HG03442 (cell line): ENCODE measurements around the gene ZNF428.
A peak's percentile ranks its signal among the peaks of the same experiment; 100 is the strongest.
"Not testable (repeated sequence)": the region's sequence is repeated elsewhere in the genome, so short reads cannot be mapped to it uniquely, and the experiment has no call there.

Source experiments
- ATAC-seq: cut with Tn5 transposase; IDR thresholded peaks from one replicate; pipeline ENCODE4 v1.9.1; 2021; ENCODE audit warnings: mild to moderate bottlenecking, moderate library complexity; ENCODE audit not compliant: unreplicated experiment

The ZNF428 gene

DNA sequence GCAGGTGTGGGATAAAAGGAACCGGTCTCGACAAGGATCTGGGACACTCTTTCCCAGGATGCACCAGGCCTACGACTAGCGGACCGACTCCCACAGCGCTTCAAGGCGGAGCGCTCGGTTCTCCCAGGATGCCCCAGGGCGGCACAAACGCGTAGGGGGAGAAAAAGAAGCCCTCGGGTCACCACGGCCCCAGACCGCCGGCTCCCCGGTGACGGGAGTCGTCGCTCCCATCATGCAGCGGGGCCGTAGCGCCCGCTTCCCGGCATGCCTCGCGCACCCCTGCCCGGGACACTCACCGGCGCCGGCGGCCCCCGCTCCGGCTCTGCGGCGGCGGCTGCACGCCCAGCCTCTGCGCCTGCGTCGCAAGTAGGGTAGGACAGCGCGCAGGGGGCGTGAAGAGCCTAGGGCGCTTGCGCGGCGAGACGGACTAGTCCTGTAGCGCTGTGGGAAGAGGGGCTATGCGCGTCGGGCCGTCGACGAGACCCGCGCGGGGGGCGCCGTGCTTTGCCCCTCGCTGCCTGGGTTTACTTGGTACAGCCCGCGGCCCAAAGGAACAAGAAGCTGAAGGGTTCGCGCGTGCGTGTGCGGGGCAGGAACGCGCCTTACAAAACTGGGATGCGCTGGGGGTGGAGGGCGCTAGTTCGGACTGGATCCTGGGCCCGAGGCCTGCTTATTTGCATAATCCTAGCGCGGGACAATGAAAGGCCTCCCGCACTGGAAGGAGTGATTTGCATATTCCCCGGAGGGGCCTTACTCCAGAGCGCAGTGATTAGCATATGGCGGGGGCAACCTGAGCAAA lies at the start of gene ZNF428:
TSS of gene ZNF428 (minus strand) at position 368 of the 799 bp plus-strand sequence. CDS start 5,325 bp downstream, outside the sequence.
- peak; percentile 81 for ATAC-seq

DNA sequence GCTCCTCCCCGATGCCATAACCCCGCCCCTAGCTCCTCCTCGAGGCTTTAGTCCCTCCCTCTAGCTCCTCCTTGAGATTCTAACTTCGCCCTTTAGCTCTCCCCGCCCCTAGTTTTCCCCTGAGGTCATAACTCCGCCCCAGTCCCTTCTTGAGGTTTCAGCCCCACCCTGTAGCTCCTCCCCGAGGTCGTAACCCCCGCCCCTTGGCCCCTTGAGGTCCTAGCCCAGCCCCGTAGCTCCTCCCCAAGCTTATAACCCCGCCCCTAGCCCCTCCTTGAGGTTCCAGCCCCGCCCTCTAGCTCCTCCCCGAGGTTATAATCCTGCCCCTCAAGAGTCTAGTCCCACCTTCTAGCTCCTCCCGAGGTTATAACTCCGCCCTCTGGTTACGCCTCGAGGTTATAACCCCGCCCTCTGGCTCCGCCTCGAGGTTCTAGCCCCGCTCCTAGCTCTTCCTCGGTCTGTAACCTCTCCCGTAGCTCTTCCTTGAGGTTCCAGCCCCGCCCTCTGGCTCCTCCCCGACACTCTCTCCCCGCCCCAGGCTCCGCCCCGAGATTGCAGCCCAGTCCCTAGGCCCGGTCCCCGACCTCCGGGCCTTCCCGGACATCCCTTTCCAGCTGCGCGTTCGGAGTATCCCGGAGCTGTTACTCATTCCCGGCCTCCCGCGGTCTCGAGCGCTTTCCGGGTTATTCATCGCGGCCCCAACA lies 49.1 kb upstream of the ZNF428 start:
- ATAC-seq: peak; percentile 82

DNA sequence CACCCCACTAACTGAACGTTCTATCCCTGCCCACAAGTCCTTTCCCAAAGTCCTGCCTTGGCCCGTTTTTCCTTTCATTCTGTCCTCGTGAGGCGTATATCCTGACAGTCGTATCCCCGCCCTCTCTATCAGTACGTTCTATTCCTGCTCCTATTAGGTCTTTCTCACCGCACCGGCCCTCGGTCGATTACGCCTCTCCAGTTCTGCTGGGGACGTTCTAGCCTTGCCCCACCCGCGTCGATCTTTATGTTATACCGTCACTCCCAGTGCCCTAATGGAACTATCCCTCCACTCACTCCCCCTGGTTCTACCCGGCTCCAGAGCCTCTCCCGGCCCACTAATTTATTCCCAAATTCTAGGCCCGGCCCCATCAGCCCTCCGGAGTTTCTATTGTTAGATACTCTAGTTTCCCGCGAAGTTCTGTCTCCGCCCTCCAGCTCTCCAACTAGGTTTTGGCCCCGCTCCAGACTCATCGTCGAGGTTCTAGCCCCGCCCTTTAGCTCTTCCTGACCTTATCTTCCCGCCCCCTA lies 48.5 kb upstream of the ZNF428 start:
- ATAC-seq: no peak

DNA sequence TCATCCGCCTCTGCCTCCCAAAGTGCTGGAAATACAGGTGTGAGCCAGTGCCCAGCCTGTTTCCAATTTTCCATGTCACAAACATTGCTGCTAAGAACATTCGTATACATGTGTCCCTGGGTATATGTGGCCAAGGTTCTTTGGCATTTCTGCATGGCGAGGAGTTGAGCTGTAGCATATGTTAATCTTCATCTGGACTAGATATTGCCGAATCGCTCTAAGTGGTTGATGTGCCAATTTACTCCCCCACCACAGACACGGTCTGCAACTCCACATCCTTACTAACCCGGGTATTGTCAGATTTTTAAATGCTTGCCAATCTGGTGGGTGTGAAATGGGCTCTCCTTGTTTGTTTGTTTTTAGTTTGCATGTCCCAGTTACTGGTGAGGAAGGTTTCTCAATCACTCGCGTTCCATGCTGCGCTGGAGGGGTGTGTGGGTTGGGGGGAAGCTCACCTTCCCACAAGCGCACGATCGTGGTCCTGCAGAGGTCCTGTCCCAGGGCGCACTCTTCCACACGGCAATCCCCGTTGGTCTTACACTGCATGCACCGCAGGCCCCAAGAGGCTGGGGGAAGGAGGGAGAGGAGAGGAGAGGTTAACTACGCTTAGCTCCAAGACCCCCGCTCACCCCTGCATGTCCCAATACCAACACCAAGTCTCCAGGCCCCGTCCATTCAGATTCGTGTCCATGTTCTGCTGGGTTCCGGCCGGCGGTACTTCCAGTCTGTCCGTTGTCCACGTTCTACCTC lies 47.9 kb upstream of the ZNF428 start:
- ATAC-seq: no peak

GRCh38 chr19:43664018-43664417 lies 44.6 kb upstream of the ZNF428 start:
- no peak for ATAC-seq

- no peak for ATAC-seq
Measured at GRCh38 chr19:43662487-43662886, 43.1 kb upstream of the ZNF428 start.

DNA sequence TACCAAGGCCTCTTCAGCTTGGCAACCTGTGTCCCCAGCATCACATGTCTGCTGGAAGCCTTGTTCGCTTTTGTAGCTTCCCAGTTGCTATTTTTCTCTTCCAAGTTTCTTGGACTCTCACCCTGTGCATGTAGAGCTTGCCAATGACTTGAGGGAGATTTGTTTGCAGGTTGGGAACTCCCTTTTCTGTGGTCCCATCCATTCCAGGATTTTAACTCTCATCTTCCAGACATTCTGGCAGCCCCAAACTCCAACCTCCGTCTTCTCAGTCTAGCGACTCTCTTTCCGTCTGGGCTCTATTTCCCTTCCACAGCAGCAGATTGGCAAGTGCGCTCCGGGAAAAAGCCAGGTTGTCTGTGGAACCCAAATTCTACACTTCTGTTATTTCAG lies 41.5 kb upstream of the ZNF428 start:
- no peak for ATAC-seq

DNA sequence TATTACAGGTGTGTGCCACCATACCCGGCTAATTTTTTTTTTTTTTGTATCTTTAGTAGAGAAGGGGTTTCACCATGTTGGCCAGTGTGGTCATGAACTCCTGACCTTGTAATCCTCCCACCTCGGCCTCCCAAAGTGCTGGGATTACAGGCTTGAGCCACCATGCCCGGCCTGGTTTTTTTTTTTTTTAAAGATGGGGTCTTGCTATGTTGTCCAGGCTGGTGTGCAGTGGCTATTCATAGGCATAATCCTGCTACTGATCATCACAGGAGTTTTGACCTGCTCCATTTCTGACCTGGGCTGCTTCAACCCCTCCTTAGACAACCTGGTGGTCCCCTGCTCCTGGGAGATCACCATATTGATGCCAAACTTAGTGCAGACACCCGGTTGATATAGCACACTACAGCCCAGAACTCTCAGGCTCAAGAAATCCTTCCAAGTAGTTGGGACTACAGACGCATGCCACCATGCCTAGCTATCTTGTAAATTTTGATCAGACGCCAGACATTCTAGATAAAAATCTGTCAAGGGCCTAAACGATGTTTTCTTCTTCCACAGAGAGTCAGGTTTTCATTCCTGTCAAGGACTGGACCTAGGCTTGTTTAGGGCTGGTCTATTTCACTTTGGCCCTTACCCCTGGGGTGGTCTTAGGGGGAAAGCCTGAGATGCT lies 41.0 kb upstream of the ZNF428 start:
- ATAC-seq: no peak

DNA sequence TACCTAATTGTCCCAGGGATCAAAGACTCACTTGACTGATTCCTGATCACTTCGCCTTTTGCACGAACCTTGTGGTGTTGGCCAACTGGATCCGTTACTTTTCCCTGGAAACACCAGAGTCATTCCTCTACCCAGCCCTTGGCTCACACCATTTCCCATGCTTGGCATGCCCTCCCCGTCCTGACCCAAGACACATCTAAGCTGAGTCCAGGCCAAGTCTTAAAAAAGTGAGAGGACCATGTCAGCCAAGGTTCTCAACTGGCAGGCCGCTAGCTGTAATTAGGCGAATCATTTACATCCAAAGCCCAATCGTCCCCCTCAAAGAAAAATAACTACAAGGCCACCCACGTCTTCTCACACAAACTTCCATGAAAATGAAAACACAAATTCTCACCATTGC lies 39.1 kb upstream of the ZNF428 start:
- no peak for ATAC-seq

DNA sequence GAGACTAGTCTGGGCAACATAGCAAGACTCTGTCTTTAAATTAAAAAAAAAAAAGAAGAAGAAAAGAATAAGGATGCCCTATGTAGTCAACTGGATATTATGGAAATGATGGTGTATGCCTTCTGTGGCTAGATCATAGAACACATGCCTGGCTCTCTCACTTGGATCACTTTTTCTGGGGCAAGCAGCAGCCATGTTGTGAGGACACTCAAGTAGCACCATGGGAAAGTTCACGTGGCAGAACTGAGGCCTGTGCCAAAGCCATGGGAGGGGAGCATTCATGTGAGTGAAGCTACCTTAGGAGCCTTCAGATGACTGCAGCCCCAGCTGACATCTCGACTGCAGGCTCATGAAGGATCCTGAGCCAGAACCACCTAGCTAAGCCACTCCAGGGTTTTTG lies 38.6 kb upstream of the ZNF428 start:
- ATAC-seq: no peak

GRCh38 chr19:43656436-43656835 lies 37.0 kb upstream of the ZNF428 start:
- no peak for ATAC-seq

GRCh38 chr19:43652546-43652874 lies 33.1 kb upstream of the ZNF428 start:
- no peak for ATAC-seq

DNA sequence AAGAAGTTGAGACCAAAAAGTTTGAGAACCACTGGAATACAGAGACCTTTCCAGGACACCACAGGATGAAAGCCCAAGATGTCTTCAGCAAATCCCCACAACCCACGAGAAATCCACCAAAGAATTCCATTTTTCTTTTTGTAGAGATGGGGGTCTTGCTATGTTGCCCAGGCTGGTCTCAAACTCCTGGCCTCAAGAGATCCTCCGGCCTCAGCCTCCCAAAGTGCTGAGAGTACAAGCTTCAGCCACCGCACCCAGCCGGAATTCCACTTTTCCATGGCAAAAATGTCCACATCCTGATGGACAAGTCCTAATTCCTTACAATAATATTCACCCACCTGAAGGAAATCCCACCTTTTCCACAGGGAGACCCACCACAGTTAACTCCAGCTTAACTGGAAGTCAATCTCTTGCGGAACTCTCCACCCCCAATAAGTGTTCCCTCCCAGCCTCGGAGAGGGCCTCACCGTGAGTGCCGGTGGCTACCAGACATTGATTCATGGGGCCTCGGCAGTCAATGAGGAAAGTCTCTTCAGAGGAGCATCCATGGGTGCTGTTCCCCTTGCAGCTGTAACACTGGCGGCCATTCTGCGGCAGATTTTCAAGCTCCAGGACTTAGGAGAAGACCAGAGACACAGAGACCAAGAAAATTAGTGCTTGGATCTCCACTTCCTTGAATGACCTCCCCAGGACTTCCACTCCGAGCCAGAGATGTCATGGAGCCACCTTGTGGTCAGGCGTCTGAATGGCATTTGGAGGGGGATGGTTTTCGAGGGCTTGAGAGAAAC lies 32.5 kb upstream of the ZNF428 start:
- no peak for ATAC-seq

DNA sequence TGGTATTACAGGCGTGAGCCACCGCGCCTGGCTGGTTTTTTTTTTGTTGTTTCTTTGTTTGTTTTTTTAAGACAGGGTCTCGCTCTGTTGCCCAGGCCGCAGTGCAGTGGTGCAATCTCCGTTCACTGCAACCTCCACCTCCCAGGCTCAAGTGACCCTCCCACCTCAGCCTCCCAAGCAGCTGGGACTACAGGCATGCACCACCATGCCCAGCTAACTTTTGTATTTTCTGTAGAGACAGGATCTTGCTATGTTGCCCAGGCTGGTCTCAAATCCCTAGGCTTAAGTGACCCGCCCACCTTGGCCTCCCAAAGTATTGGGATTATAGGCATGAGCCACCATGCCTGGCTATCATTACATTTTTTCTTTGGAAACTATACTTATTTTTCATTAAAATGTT lies 30.8 kb upstream of the ZNF428 start:
- not testable (repeated sequence) for ATAC-seq

DNA sequence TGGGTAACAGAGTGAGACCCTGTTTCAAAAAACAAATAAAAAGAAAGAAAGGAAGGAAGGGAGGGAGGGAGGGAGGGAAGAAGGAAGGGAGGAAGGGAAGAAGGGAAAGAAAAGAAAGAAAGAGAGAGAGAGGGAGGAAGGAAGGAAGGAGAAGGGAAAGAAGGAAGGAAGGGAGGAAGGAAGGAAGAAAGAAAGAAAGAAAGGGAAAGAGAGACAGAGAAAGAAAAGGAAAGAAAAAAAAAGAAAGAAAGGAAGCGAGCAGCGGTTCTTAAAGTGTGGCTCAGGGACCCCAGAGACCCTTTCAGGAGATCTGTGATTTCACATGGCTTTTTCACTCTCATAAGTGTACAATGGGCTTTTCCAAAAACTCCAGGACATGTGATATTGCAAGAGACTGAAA lies 30.1 kb upstream of the ZNF428 start:
- no peak for ATAC-seq

GRCh38 chr19:43648633-43649032 lies 29.2 kb upstream of the ZNF428 start:
- no peak for ATAC-seq

DNA sequence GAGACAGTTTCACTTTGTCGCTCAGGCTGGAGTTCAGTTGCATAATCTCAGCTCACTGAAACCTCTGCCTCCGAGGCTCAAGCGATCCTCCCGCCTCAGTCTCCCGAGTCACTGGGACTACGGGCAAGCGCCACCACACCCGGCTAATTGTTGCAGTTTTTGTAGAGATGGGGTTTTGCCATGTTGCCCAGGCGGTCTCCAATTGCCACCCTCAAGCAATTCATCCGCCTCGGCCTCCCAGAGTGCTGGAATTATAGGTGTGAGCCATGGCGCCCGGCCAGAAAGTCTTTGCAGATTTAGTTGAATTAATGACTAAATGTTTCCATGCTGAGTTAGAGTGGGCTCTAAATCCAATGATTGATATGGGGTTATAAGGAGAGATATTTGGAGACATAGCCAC lies 24.8 kb upstream of the ZNF428 start:
- no peak for ATAC-seq

DNA sequence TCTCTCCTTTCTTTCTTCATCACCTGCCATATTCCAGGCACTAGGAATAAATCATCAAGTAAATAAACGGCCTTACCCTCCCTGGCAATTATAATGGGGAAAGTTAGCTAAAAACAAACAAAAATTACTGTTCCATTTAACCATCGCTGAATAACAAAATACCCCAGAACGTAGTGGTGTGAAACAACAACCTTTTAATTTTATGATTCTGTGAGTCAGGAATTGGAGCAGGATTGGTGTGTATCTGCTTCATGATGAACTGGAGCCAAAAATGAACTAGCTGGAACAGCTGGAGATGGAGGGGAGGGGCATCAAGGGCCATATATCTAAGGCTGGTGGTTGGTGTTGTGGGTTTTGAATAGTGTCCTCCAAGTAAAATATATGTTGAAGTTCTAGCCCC lies 23.9 kb upstream of the ZNF428 start:
- ATAC-seq: no peak

DNA sequence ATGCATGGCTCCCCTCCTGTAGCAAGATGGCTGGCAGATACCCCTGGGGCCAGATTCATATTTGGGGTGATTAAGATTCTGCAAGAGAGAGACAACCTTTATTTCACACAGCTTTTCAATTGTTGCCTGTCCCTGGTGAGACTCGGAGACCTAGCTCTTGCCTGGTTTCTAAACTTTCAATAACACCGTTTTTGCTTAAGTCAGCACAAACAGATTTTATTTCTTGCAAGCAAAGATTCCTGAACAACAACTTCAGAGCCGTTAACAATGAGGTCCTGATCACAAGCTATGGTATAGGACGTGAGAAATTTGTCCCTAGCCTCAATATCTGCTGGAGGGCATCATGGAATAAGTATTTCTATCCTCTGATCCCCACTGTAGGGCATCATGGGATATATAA lies 23.1 kb upstream of the ZNF428 start:
- no peak for ATAC-seq

- ATAC-seq: no peak
Measured at GRCh38 chr19:43641333-43641732, 21.9 kb upstream of the ZNF428 start.
